Natural killer cell (primary cell): ENCODE measurements around the gene ACAP3. TPM values are rescaled to one million over a fixed set of nuclear protein-coding genes. Genes with fewer than 3 reads are reported as not detected.

Source experiments
- ATAC-seq, 3 donors: fragments of 150-1000 bp in 2 of 3; fragments of 200-7000 bp in 1 of 3; cut with Tn5 transposase; 1 replicate in 1 of 3; 2 replicates in 2 of 3; pipeline ENCODE4 v1.10.0; 2021; ENCODE audit warnings: mild to moderate bottlenecking in 2 of 3, moderate library complexity in 2 of 3
- DNase-seq, 2 donors: peaks; one replicate each; pipeline versions ENCODE4 v3.0.0 to v3.0.0-alpha.2; 2013 to 2021; ENCODE audit warnings: mixed read lengths in 1 of 2
- H3K27ac ChIP-seq: one replicate; pipeline ENCODE4 v1.5.1; 2013; ENCODE audit warnings: mild to moderate bottlenecking, low read length
- H3K27me3 ChIP-seq: one replicate; pipeline ENCODE4 v1.6.1; 2013; ENCODE audit warnings: low read length; ENCODE audit not compliant: control insufficient read depth, insufficient read depth
- H3K36me3 ChIP-seq: one replicate; pipeline ENCODE4 v1.6.1; 2013; ENCODE audit warnings: low read length; ENCODE audit not compliant: control insufficient read depth, insufficient read depth
- H3K4me1 ChIP-seq: one replicate; pipeline ENCODE4 v1.6.1; 2013; ENCODE audit warnings: low read length; ENCODE audit not compliant: control insufficient read depth, insufficient read depth
- H3K4me3 ChIP-seq: one replicate; pipeline ENCODE4 v1.5.1; 2013; ENCODE audit warnings: low read length
- H3K9me3 ChIP-seq: one replicate; pipeline ENCODE4 v1.6.1; 2013; ENCODE audit warnings: low read length; ENCODE audit not compliant: control insufficient read depth, insufficient read depth
- H3K27ac Mint-ChIP-seq, 2 donors: one replicate each; pipeline ENCODE4 v1.8.0; 2022; ENCODE audit warnings: mild to moderate bottlenecking in 2 of 2, mixed read lengths in 2 of 2, moderate library complexity in 1 of 2
- H3K27me3 Mint-ChIP-seq, 2 donors: one replicate each; pipeline ENCODE4 v1.8.0; 2022; ENCODE audit warnings: low read depth in 2 of 2, mixed read lengths in 2 of 2
- H3K36me3 Mint-ChIP-seq: one replicate; pipeline ENCODE4 v1.8.0; 2022; ENCODE audit warnings: mixed read lengths
- H3K4me1 Mint-ChIP-seq, 2 donors: one replicate each; pipeline ENCODE4 v1.8.0; 2022; ENCODE audit warnings: mixed read lengths in 2 of 2
- H3K4me3 Mint-ChIP-seq: one replicate; pipeline ENCODE4 v1.8.0; 2022; ENCODE audit warnings: mild to moderate bottlenecking, moderate library complexity, mixed read lengths
- H3K9me3 Mint-ChIP-seq, 2 donors: one replicate each; pipeline ENCODE4 v1.8.0; 2022; ENCODE audit warnings: mixed read lengths in 2 of 2
- WGBS: methylation state at CpG from one replicate; pipeline ENCODE4 v1.1.7; 2013; ENCODE audit warnings: missing lambda C conversion rate; ENCODE audit not compliant: insufficient coverage; 5-methylcytosine and 5-hydroxymethylcytosine counted together
- intact Hi-C: fragments of 100-400 bp; cut with micrococcal nuclease; formaldehyde crosslinking; loops from one replicate; pipeline ENCODE4 v1.14.2; 2022
- total RNA-seq, 4 donors: library from RNA; stranded (reverse); fragments of 120-200 nt in 1 of 4; gene quantifications; one replicate each; pipeline versions ENCODE4 v1.2.3 to v1.2.4, GENCODE V29; 2013 to 2022
- TF ChIP-seq, protein P1 (sequence below): fragments of 200-600 bp; IDR thresholded peaks from one replicate; pipeline ENCODE4 v1.8.0; 2022; ENCODE audit warnings: antibody characterized with exemption

Gene ACAP3
- total RNA-seq, 3 donors from 2014 or later (not counting 1 experiment from before 2014, with no cell fraction given), result 56.1 to 59.7 (median 59.0) TPM

DNA sequence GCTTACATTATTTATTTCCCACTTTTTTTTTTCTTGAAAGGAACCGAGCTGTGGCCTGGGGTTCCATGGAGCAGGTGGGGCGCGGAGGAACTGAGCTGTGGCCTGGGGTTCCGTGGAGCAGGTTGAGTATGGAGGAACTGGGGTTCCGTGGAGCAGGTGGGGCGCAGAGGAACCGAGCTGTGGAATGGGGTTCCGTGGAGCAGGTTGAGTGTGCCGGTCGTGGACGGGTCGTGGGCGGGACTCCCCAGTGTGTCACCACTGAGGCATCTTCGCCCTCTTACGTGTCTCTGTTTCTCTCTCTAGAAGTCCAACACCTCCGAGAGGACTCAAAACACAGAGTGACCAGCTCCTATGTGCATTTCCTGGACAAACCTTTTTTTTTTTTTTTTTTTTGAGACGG lies 28.7 kb downstream of the ACAP3 start:
- Histone ChIP-seq H3K4me3 (no peak overlapping the region), H3K36me3 (no peaks in the 10 kb centered on the region), H3K27ac (no peak overlapping the region), H3K4me1 (peaks cover 12% of the 10 kb centered on the region), H3K27me3 (no peaks in the 10 kb centered on the region), H3K9me3 (no peaks in the 10 kb centered on the region)
- H3K4me1 Mint-ChIP-seq, result no peaks in the 10 kb centered on the region
- H3K36me3 Mint-ChIP-seq, result no peaks in the 10 kb centered on the region
- H3K27ac Mint-ChIP-seq, result no peak overlapping the region
- no peak overlapping the region for H3K4me3 Mint-ChIP-seq
- TF ChIP-seq, protein P1, sequence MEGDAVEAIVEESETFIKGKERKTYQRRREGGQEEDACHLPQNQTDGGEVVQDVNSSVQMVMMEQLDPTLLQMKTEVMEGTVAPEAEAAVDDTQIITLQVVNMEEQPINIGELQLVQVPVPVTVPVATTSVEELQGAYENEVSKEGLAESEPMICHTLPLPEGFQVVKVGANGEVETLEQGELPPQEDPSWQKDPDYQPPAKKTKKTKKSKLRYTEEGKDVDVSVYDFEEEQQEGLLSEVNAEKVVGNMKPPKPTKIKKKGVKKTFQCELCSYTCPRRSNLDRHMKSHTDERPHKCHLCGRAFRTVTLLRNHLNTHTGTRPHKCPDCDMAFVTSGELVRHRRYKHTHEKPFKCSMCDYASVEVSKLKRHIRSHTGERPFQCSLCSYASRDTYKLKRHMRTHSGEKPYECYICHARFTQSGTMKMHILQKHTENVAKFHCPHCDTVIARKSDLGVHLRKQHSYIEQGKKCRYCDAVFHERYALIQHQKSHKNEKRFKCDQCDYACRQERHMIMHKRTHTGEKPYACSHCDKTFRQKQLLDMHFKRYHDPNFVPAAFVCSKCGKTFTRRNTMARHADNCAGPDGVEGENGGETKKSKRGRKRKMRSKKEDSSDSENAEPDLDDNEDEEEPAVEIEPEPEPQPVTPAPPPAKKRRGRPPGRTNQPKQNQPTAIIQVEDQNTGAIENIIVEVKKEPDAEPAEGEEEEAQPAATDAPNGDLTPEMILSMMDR, result no peak
- no peaks in the 10 kb centered on the region for H3K27me3 Mint-ChIP-seq
- ATAC-seq (no peak), DNase-seq (no peak)
- no peaks in the 10 kb centered on the region for H3K9me3 Mint-ChIP-seq
- WGBS, result 91% methylated on average over 16 of the region's 17 CpGs
- intact Hi-C loops, result no loop called here

DNA sequence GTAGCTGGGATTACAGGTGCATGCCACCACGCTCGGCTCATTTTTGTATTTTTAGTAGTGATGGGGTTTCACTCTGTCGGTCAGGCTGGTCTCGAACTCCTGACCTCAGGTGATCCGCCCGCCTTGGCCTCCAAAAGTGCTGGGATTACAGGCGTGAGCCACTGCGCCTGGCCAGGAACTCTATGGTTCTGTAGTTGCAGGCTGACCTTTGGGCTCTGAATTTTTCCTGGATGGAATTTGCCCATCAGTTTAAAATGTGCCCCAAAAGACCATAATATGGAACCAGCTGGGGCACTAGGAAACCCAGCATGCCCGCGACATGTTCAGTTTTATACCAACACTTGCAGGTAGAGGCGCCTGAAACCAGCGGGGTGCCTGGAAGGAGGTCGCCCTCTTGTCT lies 29.1 kb downstream of the ACAP3 start:
- Mint-ChIP-seq H3K27me3 (no peaks in the 10 kb centered on the region), H3K4me1 (no peaks in the 10 kb centered on the region), H3K27ac (no peak overlapping the region), H3K4me3 (no peak overlapping the region), H3K9me3 (no peaks in the 10 kb centered on the region), H3K36me3 (no peaks in the 10 kb centered on the region)
- Histone ChIP-seq H3K36me3 (no peaks in the 10 kb centered on the region), H3K9me3 (no peaks in the 10 kb centered on the region), H3K4me1 (peaks cover 10% of the 10 kb centered on the region), H3K27ac (no peak overlapping the region), H3K27me3 (no peaks in the 10 kb centered on the region), H3K4me3 (no peak overlapping the region)
- TF ChIP-seq, protein P1, result no peak
- intact Hi-C loops, result no loop called here
- DNase-seq, result no peak
- ATAC-seq, result no peak
- 95% methylated on average over 13 of the region's 13 CpGs for WGBS

DNA sequence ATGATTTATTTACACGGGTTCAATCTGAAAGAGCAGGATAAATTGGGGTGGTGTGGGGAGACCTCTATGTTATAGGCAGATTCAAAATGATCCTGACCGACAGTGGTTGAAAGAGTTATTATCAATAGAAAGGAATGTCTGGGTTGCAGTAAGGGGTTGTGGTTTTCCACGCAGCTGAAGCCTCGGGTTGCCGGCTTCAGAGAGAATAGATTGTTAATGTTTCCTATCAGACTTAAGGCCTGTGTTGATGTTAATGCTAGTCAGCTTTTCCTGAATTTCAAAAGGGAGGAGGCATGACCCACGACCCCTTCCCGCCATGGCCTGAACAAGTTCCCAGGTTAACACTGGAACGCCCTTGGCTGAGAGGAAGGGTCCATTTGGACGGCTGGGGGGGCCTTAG lies 31.9 kb downstream of the ACAP3 start:
- Mint-ChIP-seq H3K9me3 (no peaks in the 10 kb centered on the region), H3K4me3 (peak overlapping the region; percentile 72), H3K27ac (no peak overlapping the region), H3K36me3 (no peaks in the 10 kb centered on the region), H3K4me1 (peaks cover 17 to 21% of the 10 kb centered on the region in 2 donors), H3K27me3 (no peaks in the 10 kb centered on the region)
- no peak overlapping the region for H3K4me3 ChIP-seq
- no peak overlapping the region for H3K27ac ChIP-seq
- no peaks in the 10 kb centered on the region for H3K9me3 ChIP-seq
- H3K27me3 ChIP-seq, result no peaks in the 10 kb centered on the region
- intact Hi-C loops, result no loop called here
- DNase-seq, result no peak
- TF ChIP-seq, protein P1, result no peak
- 87% methylated on average over 9 of the region's 9 CpGs for WGBS
- ATAC-seq, result no peak
- H3K4me1 ChIP-seq, result peaks cover 33% of the 10 kb centered on the region
- no peaks in the 10 kb centered on the region for H3K36me3 ChIP-seq

DNA sequence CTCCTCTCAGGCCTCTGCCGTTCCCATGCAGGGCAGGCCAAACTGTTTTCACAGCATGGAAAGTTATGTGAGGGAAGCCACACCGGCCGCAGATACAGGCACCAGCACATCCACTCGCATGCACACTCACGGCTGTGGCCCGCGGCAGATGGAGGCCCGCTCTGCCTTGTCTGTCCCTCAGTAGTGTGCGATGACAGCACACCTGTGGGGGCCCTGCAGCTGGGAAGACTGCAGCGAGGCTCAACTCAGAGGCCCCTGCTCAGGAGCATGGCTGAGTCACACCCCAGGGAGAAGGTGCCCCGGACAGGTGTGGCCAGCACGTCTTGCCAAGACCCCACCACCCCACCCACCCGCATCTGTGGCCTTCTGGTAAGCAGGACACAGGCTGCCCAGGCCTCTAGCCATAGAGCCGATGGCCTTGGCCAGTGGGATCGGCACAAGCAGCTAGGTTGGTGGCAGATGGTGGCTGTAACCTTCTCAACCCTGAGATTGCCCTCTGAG lies 32.7 kb downstream of the ACAP3 start:
- WGBS, result 94% methylated on average over 15 of the region's 15 CpGs
- peak overlapping the region; percentile 81 for H3K4me3 Mint-ChIP-seq
- intact Hi-C loops, result loop anchor here (5.0 kb wide), 2 partner anchors 32 to 158 kb away; partner anchors contain the start of genes ACAP3, C1orf159 and PUSL1
- H3K27ac Mint-ChIP-seq, result peak overlapping the region in 1 of 2 donors; percentile 51
- no peaks in the 10 kb centered on the region for H3K36me3 Mint-ChIP-seq
- H3K4me1 Mint-ChIP-seq, result peaks cover 25 to 29% of the 10 kb centered on the region in 2 donors
- H3K27ac ChIP-seq, result no peak overlapping the region
- no peaks in the 10 kb centered on the region for H3K36me3 ChIP-seq
- ATAC-seq (no peak), DNase-seq (no peak)
- H3K9me3 Mint-ChIP-seq, result no peaks in the 10 kb centered on the region
- H3K4me1 ChIP-seq, result peaks cover 40% of the 10 kb centered on the region
- no peaks in the 10 kb centered on the region for H3K27me3 ChIP-seq
- no peak overlapping the region for H3K4me3 ChIP-seq
- TF ChIP-seq, protein P1, result no peak
- no peaks in the 10 kb centered on the region for H3K27me3 Mint-ChIP-seq
- no peaks in the 10 kb centered on the region for H3K9me3 ChIP-seq
